Neural progenitor cell (in vitro differentiated cells): ENCODE data around the gene EPB41L3.

ENCODE experiments used
- EZH2phosphoT487 ChIP-seq: fragments of 200-600 bp; sonication (generic); IDR thresholded peaks from 2 replicates; pipeline ENCODE4 v1.6.1; 2017; ENCODE audit warnings: antibody characterized with exemption
- TF ChIP-seq, protein P1 (sequence below): fragments of 200-600 bp; sonication (generic); IDR thresholded peaks from 2 replicates; pipeline ENCODE4 v1.5.1; 2017; ENCODE audit warnings: antibody characterized with exemption, mild to moderate bottlenecking

DNA sequence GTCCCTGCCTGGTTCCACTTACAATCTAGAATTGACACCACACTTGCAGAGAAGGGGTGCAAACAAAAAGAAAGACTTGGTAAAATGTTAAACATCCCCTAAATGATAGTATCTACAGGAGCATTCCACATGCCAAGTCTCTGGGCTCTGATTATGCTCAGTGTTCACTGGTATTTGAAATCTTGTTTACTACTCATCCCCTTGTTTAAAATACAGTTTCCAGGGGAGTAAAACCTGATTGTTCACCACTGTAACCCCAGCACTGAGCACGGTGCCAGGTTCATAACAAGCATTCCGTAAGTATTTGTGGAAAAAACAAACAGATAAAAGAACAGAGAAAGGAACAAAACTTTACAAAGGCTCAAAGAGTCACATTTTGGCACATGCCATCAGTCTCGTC is 11.7 kb downstream of the EPB41L3 start:
- TF ChIP-seq EZH2phosphoT487 = no peak
- TF ChIP-seq, protein P1, sequence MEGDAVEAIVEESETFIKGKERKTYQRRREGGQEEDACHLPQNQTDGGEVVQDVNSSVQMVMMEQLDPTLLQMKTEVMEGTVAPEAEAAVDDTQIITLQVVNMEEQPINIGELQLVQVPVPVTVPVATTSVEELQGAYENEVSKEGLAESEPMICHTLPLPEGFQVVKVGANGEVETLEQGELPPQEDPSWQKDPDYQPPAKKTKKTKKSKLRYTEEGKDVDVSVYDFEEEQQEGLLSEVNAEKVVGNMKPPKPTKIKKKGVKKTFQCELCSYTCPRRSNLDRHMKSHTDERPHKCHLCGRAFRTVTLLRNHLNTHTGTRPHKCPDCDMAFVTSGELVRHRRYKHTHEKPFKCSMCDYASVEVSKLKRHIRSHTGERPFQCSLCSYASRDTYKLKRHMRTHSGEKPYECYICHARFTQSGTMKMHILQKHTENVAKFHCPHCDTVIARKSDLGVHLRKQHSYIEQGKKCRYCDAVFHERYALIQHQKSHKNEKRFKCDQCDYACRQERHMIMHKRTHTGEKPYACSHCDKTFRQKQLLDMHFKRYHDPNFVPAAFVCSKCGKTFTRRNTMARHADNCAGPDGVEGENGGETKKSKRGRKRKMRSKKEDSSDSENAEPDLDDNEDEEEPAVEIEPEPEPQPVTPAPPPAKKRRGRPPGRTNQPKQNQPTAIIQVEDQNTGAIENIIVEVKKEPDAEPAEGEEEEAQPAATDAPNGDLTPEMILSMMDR = no peak
